ENCODE data around the gene P2RX3. TPM values are rescaled to one million over a fixed set of nuclear protein-coding genes. Genes with fewer than 3 reads are reported as not detected.

P2RX3 gene
- total RNA-seq, 1 experiment from 2014 or later: not detected

DNA sequence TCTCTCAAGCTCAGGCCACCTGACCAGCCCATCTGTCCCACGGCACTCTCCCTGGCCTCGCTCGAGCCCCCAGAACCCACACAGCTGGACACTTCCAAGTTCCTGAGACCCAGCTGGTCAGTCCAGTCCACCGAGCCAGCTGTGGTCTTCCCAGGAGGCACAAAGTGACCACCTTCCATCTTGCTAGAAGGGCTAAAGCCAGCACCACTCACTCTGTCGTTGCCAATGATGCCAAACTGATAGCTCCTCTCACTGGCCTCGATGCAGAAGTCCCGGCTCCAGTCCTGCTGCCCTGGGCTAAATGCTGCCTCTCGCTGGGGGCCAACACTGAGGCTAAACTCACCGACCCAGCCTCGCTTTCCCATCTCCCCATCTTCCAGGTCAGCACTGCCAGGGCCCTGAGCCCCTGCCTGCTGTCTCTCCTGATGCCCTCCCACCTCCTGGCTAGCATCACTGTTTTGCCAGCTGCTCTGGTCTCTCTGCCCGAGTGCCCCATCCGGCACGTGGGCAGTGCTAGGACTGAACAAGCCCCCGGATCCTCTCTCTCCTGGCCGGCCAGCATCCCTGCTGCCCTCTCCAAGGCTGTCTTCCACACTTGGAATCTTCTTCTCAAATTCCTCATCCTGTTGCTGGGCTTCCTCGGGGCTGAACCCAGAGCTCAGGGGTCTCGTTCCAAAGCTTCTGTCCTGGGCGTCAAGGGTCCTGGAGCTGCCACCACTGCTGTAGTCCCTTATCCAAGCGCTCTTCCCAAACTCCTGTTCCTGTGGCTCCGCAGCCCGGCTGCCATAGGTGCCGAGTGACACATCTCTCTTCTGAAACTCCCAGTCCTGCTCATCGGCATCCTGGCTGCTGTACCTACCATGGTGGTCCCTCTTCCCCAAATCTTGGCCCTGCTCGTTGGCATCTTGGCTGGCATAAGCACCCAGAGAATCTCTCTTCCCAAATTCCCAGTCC lies 28.8 kb upstream of the P2RX3 start:
- DNase-seq (ENCODE audit: low read depth): no peak

DNA sequence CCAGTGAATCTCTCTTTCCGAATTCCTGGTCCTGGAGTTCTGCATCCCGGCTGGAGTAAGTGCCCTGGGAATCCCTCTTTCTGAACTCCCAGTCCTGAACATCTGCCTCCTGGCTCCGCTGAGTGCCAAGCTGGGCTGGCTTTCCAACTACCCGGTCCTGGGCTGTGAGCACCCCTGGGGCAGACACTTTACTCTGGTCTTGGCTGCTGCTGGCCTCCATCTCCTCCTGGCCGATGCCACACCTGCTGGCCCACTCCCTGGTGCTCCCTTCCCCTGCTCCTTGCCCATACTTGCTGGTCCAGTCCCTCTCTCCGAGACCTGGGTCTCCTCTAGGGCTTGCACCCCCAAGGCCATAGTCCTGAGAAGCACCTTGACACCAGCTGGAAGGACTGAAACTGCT lies 28.1 kb upstream of the P2RX3 start:
- DNase-seq (ENCODE audit: low read depth): no peak

DNA sequence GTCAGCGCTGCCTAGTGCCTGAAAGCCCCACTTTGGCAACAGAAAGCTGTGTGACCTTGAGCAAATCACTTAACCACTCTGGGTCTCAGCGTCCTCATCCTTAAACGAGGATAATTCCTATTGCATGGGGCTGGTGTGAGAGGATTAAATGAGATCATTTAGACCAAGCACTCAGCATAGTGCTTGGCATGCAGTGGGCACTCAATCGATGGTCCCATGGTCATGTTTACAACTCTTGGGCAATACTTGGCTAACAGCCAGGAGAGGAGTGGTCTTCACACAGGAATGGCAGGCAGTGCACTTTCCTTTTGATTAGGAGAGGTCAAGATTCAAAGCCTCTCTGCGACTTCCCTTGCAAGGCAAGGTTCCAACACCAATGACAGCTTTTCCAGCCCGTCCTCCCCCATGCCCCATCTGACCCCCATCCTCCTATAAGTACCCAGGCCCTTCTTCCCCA lies 27.5 kb upstream of the P2RX3 start:
- DNase-seq (ENCODE audit: low read depth): no peak

DNA sequence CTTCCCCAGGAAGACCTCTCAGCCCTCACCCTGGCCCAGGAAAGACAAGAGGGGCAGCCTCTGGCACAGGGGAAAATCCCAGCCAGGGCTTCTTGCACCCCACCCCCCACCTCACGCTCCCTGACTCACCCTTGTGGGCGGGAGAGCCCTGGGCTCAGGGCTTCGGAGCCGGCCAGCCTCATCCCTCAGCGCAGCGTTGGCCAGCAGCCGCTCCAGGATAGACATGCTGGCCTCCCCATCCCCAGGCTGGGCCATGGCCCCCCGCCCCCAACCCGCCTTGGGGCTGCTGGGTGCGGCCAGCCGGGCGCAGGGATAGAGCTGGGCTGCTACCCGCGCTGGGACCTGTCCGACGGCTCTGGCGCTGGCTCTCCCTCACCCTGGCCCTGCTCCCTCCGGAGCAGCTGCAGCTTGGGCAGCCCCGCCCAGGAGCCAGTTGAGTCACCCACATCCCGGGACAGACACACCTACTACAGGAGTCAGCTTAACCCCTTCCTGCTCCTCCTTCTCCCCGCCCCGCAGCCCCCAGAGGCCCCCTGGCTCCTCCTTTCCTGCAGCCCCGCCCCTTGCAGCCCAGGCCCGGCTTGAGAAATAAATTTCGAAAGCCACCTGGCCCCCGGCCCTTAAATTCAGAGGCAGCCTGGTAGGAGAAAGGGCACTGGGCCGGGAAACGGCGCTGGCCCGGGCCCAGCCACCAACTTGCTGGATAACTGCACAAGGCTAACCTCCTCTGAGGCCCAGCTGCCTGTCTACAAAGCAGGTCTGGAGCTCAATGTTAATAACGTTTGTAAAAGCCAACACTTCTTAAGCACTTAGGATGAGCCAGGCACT lies 26.8 kb upstream of the P2RX3 start:
- DNase-seq (ENCODE audit: low read depth): peak; percentile 97

DNA sequence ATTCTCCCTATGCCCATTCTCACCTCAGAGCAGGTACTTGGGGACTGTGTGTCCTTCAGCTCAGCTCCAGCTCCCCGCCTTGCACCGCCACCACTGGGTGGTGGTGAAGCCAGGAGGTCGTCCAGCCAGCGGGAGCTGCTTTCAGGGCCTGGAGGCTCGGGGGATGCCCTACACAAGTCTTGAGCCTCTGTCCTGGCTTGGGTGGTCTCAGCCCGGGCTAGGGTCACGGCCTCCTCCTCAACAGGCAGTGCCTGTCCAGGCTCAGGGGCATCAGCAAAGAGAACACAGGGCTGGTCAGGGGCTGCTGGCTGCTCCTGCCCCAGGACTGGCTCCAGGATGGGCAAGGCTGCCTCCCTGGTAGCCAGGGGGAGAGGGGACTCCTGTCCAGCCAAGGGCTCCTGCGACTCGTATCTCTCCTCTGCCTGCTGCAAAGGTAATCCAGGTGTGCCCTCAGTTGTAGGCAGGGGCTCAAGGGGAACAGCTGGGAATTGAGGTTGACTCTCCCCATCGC lies 25.6 kb upstream of the P2RX3 start:
- no peak for DNase-seq (ENCODE audit: low read depth)

DNA sequence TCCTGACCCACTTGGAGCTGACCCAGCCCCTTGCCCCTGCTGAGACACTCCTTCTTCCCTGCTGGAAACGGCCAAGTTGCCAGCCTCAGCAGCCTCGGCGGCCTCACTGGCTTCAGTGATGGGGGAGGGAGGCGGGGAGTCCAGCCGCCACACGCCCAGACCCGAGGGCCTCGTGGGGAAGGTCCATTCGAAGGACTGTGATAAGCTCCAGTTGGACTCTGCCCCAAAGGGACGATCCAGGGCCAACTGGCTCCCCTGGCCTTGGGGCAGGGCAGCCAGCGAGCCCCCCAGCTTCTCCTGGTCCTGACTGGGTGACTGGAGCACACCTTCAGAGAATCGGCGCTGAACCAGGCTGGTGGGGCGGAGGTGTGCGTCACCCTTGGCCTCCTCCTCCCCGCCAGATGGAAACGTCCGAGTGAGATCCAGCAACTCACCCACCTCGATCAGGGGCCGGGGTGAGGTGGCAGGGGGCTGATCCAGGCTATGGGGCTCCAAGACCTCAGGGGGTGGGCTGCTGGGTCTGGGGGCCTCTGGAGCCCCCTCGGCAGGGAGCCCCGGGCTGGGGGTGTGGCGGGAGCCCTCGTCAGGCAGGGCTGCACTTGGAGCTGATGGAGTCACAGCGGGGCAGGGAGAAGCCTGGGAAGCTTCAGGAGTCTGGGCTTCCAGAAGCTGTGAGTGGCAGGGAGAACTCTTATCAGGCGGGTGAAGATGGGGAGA lies 24.9 kb upstream of the P2RX3 start:
- DNase-seq (ENCODE audit: low read depth): no peak

DNA sequence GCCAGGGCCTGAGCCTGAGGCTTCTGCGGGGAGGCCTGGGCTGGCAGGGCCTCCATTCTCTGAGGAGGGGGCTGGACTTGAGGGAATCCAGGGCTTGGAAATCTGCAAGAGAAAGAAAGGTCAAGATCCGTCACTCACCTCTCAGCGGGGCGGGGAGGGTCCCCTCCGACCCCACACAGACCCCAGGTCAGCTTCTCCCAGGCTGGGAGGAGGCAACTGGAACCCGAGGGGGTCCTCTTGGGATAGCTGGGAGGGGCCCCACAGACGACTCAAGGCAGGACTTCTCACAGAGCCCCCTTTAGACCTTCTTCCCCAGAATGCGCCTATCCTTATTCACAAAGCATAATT lies 24.4 kb upstream of the P2RX3 start:
- no peak for DNase-seq (ENCODE audit: low read depth)

DNA sequence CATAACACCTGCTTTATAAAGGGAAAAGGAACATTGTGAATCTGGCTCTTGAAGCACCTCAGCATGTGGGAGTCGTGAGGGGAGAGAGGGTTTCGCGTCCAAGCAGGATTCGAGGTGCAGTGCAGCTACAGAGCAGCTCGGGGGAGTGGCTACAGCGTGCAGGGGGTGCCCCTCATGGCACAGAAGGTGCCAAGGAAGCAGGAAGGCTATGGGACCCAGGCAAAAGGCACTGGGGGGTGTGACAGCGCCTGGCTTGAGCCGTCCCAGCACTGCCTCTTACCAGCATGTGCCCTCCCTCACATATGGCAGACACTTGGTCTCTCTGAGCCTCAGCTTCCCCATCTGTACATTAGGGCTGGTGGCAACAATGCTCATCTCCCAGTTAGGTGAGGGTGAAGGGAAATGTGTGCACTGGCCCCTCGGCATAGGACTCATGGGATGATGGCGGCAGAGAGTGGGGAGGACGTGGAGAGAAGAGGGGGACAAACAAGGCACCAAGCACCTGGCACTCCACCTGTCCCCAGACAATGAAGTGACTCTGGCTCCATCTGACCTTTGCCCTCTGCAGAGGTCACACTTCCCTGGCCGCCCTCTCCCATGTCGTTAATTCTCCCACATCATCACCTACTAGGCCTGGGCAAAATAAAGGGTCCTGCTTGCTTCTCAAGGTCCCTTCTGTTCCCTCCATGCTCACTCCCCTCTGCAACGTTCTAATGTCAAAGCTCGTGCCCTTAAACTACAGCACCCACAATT lies 23.8 kb upstream of the P2RX3 start:
- DNase-seq (ENCODE audit: low read depth): no peak

DNA sequence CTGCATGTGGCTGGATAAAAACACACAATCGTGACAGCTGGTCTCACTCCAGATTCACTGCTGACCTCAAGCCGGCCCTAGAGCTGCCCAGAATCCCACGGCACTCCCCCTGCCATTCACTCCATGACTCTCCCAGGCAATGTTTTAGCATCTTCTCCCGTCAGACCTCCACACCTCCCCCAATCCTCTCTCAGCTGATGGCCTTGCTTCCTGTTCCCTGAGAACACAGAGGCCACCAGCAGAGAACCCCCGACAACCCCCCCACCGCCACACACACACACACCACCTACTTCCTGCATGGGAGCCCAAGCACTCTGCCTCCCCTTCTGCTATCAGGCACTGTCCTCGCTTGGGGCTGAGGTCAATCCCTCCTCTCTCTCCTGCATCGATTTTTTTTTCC lies 22.7 kb upstream of the P2RX3 start:
- DNase-seq (ENCODE audit: low read depth): peak; percentile 45

DNA sequence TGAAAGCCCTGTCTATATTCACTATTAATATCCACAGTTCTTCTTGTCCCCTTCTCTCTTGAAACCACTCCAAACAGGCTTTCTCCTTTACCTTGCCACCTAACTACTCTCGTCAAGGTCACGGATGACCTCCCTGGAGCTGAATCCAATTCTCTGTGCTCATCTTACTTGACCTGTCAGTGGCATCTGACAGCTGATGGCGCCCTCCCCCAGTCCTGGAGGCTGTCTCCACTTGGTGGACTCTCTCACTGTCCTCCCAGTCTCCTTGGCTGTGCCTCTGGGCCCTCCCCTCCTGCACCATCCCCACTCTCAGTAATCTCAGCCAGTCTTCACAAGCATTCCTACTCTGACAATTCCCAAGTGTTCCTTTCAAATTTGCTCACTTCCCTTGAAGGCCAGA lies 22.1 kb upstream of the P2RX3 start:
- no peak for DNase-seq (ENCODE audit: low read depth)

DNA sequence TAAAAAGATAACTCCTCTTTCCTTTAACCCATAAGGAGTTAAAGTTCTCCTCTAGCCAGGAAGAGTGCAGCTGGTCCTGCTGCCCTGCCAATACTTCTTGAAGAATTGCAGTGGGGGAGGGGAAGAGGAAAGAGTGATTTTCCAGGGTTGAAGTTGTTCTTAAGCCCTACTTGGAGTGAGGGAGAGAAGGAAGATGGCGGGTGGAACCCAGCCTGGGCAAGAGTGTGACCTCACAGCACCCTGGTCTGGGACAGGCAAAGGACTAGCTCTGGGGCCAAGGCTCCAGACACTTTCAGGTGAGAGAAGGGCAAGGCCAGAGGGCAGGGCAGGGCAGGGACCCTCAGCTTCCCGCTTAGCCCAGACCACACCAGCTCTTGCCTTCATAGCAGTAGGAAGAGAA lies 20.0 kb upstream of the P2RX3 start:
- no peak for DNase-seq (ENCODE audit: low read depth)

DNA sequence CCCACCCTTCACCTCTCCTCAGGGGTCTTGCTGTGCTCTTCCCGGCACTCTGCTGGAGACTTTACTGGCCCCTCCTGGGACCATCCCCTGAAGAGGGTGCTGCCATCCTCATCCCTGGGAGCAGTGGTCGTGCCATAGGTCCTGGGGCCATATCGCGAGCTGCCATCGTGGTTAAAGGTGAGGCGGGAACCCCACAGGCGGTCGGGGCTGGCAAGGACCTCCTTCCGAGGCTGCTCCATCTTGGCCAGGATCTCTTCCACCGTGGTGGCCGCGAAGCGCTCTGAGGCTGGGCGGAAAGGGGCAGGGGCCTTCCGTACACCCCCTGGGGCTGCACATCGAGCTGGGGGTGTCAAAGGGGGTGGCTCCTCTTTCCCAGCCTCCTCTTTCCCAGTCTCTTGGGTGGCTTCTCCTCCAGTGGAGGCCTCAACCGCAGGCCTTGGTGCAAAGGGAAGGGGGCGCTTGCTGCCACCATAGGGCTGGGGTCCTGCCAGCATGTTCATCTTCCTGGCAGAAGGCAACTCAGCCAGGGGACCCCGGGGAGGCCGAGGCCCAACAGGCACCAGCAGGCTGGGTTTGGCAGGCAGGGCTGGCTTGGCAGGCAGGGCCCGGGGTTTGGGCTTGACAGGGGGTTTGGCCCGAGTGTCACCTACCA lies 18.0 kb upstream of the P2RX3 start:
- DNase-seq (ENCODE audit: low read depth): no peak

DNA sequence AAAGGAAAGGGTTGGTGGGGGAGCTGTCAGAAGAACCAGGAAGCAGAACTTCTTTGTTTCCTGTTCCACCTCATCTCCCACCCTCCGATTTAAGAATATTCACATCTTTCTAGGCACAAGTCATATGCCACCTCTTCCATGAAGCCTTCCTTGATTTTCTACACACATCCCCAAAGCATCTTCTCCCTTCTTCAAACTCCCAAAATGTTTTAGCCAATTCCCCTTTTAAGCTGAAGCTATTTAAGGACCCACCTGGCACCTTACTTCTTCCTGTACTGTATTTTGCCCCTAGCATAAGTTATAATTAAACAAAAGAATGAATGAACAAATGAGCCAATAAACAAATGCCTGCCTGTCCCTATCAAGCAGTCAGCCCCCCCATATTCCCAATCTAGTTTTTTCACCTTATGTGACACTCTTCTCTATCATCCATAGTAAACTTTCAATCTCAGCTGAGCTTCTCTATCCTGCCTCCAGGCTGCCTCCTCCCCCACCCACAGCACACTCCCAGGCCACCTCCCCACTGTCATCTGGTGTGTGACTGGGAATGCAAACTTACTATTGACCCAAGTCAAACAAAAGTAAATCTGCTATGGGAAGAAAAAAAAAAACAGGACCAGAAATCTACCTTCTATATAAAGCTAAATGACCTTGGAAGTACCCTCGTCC lies 17.3 kb upstream of the P2RX3 start:
- DNase-seq (ENCODE audit: low read depth): no peak

DNA sequence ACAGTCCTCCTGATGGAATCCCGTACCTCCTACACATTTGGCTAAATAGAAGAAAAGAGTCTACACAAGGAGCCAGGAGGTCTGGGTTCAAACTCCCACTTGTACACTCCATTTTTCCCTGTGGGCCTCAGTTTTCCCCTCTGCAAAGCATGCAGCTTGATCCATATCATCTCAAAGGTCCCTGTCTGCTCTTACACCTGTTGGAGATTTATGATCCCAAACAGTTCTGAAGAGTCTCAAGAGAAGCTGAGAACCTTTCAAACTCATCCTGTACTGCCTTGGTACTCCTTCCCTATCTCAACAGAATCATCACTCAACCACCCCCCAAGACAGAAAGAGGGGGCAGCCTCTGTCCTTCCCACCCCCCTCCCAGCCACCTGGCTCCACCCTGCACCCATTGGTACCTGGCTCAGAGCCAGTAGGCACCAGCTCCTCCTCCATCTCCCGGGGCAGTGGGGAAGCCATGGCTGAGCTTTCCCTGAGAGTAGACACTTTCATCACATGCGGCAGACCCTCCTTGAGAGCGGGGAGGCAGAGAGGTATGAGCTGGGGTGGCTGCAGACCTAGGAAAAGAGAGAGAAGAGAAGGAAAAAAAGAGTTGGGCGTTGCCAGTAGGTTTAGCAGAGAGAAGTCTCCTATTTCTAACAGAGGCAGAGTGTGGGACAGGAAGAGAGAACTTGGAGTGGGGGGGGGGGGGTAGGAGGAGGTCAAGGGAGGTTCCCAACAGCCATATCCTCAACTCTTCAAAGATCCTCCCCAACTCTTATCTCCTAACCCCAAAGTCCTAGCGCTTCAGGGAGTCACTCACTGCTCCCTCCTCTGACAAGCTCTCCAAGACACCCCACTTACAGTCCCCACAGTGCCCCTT lies 16.5 kb upstream of the P2RX3 start:
- no peak for DNase-seq (ENCODE audit: low read depth)

DNA sequence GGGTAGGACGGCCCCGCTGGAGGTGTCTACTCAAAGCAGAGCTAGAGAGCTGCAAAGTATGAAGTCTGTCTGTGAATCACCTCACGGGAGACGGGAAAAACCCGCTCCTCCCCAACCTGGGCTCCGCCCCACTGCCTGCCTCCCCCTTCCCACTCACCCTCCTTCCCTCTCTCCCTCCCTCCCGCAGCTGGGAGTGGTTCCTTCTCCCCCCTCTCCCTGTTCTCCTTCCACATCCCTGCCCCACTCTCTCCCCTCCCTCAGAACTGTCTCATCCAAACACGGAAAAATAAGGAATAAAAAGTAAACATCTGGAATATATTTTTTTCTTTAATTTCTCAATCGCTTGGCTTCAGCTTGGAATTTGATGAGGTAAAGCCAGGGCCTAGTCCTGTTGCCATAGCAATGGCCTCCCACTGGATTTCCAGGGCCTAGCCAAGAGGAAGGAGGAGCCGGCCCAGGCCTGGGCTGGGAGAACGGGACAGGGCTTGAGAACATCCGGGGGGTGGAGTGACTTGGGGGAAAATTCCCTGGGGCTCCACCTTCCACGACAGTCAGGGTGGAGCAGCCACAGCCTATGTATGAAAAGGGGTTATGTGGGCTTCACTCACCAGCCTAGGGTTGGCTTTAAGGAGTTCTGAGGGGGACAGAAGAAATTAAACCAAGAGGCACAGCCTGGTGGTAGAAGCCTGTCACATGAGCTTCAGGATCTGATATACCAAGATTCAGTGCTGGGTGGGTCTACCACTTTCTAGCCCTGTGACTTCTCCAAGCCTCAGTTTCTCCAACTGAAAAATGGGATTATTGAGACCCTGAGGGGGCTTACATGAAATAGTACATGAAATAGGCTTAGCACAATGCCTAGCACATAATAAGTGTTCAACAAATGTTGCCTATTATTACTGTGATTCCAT lies 15.6 kb upstream of the P2RX3 start:
- DNase-seq (ENCODE audit: low read depth): peak; percentile 95

DNA sequence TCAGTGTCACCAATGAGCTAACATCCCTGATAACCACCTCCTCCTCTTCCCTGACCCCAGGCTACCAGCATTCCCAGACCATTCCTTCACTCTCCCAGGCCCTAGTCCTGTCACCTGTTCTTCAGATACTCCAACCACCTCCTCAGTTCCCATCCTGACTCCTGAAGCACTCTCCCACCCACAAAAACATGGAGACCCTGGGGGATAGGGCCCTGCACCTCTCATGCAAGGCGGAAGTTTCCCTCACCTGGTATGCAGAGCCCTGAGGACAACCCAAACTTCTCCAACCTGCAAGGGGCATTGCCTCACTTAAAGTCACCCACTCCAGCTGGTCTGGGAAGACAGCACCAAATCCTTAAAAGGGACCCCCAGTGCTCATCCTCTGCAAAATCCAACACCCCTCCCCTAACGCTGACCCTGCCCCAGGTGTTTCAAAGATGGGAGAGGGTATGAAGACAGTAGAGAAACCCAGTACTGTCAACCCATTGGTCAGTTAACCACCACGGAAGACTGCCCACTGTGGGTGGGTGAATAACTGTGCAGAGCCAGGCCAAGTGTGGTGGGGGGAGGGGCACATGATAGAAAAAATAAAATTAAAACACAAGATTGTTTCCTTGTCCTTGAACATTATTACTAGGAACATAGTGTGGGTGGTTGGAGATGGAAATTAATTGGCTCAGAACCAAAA lies 14.8 kb upstream of the P2RX3 start:
- DNase-seq (ENCODE audit: low read depth): no peak

DNA sequence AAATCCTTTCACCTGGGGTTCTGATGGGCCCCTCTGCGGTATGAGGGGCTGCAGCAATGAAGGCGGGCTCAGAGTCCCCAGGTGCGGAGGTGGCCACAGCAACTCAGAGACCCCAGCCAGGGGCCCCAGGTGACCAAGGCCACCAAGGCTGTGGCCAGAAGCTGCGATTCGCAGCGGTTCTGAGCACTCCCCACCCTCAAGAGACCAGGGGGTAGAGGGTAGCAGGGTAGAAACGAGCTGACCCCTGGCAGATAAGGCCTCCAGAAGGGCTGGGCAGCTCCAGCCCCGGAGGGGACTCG lies 14.3 kb upstream of the P2RX3 start:
- no peak for DNase-seq (ENCODE audit: low read depth)

Measured in HT1080 (cell line).